GM19467 (cell line): Measurements from ENCODE around the gene JDP2.

Source experiments
- ATAC-seq: cut with Tn5 transposase; IDR thresholded peaks from one replicate; pipeline ENCODE4 v1.9.1; 2021; ENCODE audit warnings: mild to moderate bottlenecking, moderate library complexity; ENCODE audit not compliant: unreplicated experiment

Gene JDP2

DNA sequence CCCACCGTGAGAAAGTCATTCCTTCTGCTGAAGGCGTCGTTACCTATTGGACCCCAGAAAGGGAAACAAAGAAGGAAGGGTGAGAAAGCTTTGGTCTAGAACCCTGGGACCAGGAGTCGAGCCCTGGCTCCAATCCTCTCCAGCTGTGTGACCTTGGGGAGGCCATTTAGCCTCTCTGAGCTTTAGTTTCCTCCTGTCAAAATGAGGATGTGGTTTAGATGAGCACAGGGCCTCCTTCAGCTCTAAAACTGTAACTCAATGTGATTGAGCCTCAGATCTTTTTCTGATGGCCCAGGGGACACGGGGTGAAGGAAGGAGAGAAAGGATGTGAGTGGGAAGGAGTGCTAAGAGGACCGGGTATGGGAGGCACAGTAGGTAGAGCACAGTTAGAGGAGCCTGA, 7.7 kb downstream of the JDP2 start:
- no peak for ATAC-seq

DNA sequence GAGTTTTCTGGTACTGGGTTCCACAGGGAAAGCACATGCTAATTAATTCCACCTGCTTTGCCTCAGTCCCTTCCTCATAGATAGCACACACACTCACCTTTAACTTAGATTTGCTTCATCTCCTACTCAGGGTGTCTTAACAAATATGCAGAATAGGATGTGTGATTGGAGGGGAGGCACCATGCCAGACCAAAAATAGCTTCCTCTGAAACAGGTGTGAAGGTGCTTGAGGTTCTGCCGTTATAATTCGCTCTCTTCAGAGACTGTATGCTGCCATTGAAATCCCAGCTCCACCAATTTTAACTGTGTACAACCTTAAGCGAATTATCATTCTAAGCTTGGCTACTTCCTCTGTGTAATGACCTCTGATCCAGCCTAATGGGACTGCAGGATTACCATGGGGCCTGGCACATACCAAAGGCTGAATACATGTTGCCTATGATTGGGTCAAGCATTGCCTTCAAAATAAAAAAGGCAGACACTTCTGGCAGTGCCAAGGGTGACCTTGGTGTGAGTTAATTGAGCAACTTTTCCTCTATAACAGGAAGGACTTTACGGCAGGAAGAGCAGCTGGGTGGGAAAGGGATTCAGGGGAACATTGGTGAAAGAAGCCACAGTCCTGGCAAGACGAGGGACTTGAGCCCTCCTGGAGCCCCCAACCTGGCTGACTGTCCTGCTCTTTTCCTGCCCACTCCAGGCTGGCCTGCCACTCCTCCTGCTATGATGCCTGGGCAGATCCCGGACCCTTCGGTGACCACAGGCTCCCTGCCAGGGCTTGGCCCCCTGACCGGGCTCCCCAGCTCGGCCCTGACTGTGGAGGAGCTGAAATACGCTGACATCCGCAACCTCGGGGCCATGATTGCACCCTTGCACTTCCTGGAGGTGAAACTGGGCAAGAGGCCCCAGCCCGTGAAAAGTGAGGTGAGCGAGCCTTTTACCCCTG, 9.7 kb downstream of the JDP2 start:
- no peak for ATAC-seq

DNA sequence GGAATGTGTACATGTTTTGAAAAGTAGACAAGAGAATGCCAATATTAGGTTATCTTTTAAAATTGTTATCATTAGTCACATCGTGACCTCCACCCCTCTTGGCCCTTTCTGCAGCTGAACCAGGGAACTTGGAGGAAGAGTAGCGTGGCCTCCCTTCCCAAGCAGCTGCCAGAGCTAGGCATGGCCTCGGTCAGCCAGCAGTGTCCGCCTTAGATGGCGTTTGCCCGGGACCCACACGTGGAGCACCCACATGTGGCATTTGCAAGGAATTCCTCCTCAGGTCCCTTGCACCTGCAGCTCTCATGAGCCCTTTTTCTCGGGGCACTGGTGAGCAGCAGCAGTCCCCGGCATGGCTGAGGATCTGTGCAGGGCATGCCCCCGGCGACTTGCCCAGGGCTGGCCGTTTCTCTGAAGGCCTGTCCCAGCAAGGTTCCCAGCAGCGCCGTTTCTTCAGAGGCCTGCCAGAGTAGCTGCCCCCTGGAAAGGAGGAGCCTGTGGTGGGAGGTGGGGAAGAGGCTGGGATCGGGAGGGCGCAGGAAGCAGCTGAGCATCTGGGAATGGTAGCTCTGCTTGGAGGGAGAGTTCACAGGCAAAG, 10.8 kb downstream of the JDP2 start:
- no peak for ATAC-seq

DNA sequence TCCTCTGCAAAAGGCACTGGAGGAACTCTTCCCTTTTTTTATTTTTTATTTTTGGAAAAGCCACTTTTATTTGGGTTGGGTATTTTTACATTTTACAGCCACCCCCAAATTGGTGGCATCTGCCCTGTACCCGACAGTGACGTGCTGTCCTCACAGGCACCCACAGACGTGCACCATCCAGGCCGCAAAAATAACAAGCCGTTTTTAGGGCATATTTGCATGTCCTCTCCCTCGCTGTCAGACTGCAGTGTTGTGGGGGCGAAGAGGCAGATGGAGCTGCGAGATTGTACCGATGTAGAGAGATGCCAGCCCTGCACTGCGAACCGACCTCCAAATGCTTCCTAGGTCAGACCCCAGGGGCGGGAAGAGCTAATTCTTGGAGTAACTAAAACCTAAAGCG, 12.2 kb downstream of the JDP2 start:
- no peak for ATAC-seq

DNA sequence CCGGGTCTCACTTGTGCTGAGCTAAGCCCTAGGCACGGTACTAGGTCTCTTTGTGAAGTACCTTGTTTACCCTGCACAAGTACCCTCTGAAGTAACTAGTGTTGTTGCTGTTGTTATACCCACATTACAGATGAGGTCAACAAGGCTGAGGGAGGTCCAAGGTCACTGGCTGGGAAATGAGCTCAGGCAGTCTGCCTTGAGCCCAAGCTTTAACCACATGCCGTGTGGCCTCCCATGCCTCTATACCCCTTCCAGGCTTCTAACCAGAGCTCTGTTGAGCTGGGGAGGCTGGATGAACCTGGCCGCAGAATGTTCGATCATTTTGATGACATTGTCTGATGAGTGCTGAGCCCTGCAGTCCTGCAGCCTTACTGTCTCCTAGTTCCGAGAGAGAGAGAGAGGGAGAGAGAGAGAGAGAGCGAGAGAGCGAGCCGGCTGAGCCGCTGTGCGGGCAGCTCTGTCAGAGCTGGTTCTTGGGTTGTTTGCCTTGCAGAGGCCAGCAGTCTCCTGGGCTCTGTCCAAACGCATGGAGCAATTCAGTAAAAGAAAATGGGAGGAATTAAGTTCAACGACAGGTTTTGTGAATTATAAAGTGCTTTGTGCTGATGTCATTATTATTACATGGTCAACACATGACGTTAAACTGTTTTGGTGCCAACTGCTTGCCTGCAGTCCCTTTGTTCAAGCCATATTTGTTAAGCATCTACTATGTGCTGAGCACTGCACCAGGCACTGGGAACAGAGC, 13.1 kb downstream of the JDP2 start:
- no peak for ATAC-seq

DNA sequence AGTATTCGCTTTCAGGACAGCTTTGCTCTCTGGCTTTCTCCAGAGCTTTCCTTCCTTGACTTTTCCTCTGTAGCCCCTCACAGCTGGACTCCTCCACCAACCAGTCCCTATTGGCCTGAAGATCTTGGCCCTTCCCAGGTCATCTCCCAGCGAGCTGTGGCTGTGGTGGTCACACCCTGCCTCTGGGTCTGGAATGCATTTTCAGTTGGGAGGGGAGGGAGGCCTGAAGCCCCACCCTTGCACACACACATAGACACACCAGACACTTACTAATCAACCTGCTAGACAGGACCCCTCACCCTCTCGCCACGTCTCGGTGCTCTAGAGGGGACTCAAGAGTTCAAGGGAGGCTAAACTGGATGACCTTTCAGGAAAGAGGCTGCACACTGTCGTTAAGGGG, 13.9 kb downstream of the JDP2 start:
- no peak for ATAC-seq

DNA sequence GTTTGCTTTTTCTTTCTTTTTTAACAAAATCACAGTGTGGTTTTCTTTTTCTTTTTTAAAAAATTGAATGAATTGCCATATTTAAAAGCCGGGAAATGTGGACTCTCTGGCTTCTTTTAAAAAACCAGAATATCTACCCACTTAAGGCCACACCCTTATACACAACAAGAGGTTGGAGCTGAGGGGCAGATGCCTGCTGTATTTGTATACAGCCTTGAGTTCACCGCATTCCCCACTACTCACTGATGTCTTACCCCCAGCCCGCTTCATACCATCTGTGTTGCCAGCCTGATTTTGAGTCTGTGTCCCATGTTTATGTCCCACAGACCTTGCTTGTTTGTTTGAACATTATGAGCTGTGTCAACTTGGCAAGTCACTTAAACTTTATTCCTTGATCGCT, 14.3 kb downstream of the JDP2 start:
- no peak for ATAC-seq

DNA sequence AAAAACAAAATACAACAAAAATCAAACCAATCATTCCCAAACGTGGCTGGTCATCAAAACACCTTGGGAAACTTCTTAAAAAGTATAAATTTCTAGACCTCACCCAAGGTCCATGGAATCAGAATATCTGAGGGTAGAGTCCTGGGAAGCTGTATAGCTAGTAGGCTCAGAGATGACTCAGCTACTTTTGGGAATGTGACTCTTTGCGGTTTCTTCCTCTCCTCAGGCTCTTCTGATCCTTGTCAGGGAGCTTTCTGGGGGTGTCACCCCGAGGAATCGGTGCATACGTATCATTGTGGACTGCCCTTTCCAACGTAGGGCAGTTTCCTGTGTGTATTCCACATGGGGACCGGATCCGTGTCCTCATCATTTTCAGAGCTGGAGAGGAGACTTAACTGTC, 14.8 kb downstream of the JDP2 start:
- no peak for ATAC-seq

DNA sequence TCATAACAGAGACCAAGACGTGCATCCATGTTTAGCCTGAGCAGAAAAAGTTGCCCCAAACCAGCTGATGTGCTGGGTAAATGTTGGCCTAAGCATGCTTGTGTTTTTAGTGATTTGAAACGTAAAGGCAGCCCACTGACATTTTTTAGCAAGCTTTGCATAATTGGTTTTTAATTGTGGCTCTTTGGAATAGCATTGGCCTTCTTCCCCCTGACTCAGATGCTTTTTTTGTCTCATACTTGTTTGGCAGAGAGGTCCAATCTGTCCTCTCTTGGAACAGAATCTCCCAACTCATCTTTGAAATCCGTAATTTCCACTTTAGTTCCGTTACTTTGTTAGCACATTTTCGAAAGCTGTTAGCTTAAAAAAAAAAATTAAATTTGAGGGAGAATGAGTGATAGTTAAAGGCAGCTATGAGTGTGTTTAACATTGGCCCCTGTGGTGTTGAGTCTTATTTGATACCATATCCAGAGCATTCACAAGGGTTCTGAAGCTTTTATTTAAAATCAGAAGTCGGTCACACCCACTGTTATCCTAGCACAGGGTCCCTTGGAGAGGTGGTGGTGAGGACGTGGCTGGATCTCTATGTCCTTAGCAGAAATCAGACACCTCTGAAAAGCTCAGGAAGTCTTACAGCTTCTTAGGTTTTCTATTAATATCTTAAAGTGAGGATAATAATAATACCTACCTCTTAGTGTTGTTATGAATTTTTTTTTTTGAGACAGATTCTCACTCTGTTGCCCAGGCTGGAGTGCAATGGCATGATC, 15.6 kb downstream of the JDP2 start:
- no peak for ATAC-seq

DNA sequence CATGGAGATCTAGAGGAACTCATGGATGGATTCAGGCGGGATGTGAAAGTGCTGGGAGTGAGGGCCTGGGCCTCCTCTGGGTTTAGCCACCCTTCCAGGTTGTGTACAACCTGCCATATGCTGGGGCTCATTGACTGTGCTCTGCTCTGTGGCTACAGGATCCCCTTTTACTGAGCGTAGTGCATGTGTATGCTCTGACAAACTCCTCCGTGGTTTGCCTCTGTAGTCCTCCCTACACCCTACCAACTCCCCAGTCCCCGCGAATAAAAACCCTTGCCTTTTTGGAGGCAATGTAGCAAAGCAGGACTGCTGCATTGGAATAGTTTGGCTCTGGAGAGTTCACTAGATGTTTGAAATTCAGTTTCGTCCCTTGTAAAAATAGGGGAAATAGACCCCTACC, 17.4 kb downstream of the JDP2 start:
- no peak for ATAC-seq

DNA sequence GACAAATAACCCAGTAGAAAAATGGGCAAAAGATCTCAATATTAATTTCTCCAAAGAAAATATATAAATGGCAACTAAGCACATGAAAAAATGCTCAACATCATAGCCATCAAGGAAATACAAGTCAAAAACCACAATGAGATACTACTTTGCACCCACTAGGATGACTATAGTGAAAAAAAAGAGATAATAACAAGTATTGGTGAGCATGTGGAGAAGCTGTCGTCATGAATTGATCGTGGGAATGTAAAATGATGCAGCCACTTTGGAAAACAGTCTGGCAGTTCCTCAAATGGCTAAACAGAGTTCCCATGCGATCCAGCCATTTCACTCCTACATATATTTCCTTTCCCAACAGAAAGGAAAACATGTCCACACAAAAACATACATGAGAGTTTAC, 18.1 kb downstream of the JDP2 start:
- ATAC-seq: no peak

DNA sequence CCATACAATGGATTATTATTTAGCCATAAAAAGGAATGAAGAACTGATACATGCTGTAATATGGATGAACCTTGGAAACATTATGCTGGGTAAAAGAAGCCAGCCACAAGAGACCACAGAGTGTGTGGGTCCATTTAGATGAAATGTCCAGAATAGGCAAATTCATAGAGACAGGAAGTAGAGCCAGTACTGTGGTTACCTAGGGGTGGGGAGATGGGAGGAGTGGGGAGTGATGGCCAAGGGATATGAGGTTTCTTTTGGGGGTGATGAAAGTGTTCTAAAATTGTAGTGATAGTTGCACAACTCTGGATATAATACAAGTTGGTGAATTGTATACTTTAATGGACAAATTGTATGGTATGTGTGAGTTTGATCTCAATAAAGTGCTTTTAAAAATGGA, 18.6 kb downstream of the JDP2 start:
- ATAC-seq: no peak

DNA sequence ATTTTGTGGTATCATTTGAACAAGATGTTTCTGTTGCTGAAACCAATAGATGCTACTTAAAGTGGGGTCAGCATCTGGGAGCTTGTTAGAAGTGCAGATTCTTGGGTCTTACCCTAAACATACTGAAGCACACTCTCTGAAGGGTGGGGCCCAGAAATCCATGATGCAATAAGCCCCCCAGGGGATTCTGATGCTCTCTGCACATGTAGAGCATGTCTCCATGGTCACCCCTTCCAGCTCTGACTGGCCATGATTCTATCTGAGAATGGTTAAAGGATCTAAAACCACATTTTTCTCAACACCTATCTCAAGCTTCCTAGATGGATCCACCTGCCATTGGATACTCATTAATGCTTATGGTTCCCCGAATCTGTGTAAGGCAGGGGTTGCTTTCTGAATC, 20.4 kb downstream of the JDP2 start:
- no peak for ATAC-seq

DNA sequence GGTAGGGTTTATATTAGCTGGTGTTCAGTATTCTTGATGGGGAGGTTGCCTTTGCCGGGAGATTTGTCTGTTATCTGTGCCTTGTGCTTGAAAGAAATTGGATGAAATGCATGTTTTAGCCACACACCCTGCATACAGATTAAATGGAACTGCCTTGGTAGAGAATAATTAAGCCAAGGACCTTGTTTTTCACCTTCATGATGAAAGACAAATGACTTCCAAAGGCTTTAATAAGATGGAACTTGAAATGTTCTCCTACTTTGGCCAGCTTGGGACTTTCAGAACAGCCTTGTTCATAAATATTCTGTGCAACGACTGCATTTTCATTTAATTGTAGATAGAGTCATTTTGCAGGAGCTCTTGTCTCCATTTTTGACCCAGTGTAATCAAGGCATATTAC, 21.2 kb downstream of the JDP2 start:
- ATAC-seq: no peak

DNA sequence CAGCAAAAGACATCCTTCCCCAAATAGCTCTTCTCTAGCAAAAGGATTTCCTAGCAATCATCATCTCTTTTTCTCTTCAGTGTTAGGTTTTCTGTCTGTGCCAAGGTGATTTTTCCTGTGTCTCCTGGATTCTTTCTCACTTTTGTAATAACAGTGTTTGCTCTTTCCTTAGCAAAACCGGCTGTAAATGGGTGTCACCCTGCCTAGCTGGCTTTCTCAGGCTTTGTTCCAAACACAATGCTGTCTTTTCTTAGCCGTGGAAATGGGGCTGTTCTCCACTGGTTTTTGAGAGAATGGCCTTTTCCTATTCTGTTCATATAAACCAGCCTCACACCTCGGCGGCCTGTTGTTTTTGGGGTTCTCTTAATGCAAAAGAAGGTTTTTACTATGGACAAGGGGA, 21.9 kb downstream of the JDP2 start:
- ATAC-seq: no peak

DNA sequence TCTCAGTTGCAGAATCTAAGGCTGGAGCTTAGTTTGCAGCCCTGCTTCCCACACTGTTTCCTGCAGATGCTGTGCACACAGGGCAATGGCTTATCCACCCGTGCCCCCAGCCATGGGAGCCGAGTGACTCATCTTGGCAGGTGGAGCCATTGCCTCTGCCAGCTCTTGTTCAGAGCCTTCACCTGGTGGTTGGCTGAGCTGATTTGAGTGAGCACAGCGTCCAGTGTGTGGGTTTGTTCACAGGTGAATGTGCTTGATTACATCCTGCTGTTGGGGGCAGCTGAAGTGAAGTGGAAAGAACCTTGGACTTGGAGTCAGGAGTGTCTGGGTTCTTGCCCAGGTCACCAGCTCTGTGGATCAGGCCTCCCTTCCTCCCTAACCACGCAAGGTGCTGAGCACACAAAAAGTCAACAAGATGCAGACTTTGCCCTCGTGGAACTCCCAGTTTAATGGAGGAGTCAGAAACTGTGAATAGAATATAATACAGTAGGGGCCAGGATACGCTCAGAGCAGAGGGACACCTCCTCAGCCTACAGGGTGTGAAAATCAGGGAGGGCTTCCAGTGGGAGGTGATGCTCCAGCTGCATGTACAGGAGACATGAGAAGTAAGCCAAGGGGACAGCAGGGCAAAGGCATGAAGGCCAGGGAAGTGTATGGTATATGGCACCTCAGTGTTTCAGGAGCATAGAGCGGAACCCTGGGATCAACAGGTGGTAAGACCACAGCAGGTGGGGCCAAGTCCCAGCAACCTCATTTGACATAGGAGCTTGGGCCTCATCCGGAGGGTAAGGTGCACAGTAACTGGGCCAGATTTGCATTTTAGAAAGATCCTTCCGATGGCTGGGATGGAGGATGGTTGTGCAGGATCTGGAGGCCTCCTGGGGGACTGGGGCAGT, 22.8 kb downstream of the JDP2 start:
- no peak for ATAC-seq

DNA sequence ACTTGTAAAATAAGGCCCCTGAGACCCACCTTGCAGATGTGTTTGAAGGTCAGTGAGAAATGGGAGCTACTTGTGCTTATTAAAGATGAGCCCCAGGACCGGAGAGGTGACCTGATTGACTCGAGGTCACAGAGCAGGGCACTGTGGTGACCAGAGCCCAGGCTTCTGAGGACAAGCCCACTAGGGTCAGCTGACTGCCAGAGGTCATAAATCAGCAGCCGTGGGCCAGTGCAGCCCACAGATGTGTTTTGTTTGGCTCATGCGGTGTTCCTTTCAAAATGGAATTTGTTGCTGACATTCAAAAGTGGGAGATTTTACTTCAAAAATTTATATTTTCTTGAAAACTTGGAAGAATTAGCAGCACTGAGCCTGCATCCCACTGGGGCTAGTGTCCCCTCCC, 24.5 kb downstream of the JDP2 start:
- no peak for ATAC-seq

DNA sequence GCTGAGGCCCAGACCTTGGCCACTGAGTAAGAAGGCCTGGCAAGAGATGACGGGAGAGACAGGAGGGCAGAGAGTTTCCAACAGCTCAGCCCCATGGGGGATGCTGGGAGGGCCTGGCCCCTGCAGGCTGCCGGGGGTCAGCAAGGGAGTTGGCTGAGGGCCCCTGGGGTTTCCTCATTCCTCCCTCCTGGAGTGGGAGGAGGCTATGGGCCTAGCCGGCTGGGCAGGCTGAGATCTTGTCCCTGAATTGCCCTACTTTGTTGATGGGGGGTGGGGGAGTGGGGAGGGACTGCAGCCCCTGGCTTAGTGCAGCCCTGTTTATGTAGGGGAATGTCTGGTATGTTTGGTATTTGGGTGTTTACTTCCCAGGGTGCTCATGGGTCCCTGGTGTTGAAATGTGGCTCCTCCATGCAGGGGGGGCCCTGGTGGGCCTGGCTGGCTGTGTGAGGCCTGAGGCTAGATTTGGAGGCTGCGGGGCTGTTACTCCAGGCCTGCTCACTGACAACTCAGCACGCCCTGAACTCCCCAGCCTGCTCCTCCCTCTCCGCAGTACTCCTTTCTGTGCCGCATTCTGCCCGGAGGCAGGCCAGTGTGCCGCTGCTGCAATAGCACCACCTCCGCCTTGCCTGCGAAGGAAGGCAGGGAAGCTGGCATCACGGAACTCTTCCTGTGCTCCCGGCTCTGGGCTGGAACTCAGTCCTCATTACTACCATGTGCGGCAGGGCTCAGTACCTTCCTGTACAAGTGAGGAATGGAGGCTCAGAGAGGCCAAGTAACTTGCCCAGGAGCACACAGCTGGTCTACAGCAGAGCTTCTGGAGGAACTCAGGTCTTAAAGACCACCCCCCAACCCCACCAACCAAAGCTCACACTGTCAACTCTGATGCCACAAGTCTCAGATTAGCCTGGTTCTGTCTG, 25.3 kb downstream of the JDP2 start:
- no peak for ATAC-seq

DNA sequence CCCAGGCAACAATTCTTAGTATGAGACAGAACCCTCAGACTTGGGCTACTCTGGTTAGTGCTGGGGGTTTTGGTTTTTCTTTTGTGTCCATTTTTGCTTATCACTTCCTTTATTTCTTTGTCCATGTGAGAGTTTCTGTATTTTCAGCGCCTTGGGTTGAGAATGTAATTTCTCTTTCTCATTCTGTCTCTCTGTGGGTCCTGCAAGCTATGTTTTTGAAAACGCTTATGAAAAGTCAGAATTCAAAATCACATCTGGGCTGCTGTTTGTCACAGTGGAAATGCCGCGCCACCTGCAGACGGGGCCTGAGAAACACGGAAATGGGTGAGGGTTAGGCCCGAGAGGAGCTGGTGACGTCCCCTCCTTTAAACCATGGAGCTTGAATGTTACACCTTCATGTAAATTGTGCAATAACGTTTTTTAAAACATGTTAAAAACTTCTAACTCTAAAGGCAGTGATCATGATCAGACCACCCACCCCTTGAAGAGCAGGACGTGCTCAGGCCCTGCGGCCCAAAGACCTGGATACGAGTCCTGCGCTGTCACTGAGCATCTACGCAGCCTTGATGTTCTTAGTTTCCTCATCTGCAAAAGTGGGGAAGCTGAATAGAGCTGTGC, 26.1 kb downstream of the JDP2 start:
- no peak for ATAC-seq
